MM.1S (cell line): ENCODE data around the gene P4HA3.

Experiments used
- DNase-seq: peaks from one replicate; pipeline ENCODE4 v3.0.0-alpha.2; 2015
- H2AFZ ChIP-seq: fragments of 300-600 bp; sonication (generic); 2 replicates; pipeline ENCODE4 v1.6.0; 2016; ENCODE audit warnings: antibody characterized with exemption, low read length
- H3F3A ChIP-seq: fragments of 300-600 bp; sonication (generic); 2 replicates; pipeline ENCODE4 v1.6.1; 2016; ENCODE audit warnings: mild to moderate bottlenecking, antibody characterized with exemption, low read length, moderate library complexity, mixed read lengths; ENCODE audit not compliant: insufficient read depth
- H3K27ac ChIP-seq: fragments of 300-600 bp; sonication (generic); 2 replicates; pipeline ENCODE4 v1.5.1; 2016; ENCODE audit warnings: mild to moderate bottlenecking, low read length
- H3K27me3 ChIP-seq: fragments of 300-600 bp; sonication (generic); replicated peaks from 2 replicates; pipeline ENCODE4 v1.6.0; 2016; ENCODE audit warnings: low read length; ENCODE audit not compliant: insufficient read depth
- H3K36me3 ChIP-seq: fragments of 300-600 bp; sonication (generic); replicated peaks from 2 replicates; pipeline ENCODE4 v1.6.1; 2016; ENCODE audit warnings: mild to moderate bottlenecking, low read length, mixed read lengths; ENCODE audit not compliant: insufficient read depth
- H3K4me1 ChIP-seq: fragments of 300-600 bp; sonication (generic); 2 replicates; pipeline ENCODE4 v1.6.1; 2016; ENCODE audit warnings: low read length, mixed read lengths
- H3K4me2 ChIP-seq: fragments of 300-600 bp; sonication (generic); 2 replicates; pipeline ENCODE4 v1.6.0; 2016; ENCODE audit warnings: low read depth, low read length
- H3K4me3 ChIP-seq: fragments of 300-600 bp; sonication (generic); 2 replicates; pipeline ENCODE4 v1.5.1; 2016; ENCODE audit warnings: low read length, mixed read lengths
- H3K79me2 ChIP-seq: fragments of 300-600 bp; sonication (generic); 2 replicates; pipeline ENCODE4 v1.6.1; 2016; ENCODE audit warnings: mixed run types, low read length, mixed read lengths
- H3K9ac ChIP-seq: fragments of 300-600 bp; sonication (generic); 2 replicates; pipeline ENCODE4 v1.6.1; 2016; ENCODE audit warnings: low read length, mixed read lengths
- H3K9me2 ChIP-seq: fragments of 300-600 bp; sonication (generic); replicated peaks from 2 replicates; pipeline ENCODE4 v1.6.1; 2016; ENCODE audit warnings: mild to moderate bottlenecking, low read length, mixed read lengths; ENCODE audit not compliant: insufficient read depth
- H3K9me3 ChIP-seq: fragments of 300-600 bp; sonication (generic); replicated peaks from 2 replicates; pipeline ENCODE4 v1.6.1; 2016; ENCODE audit warnings: mild to moderate bottlenecking, low read length, mixed read lengths; ENCODE audit not compliant: insufficient read depth
- H4K20me1 ChIP-seq: fragments of 300-600 bp; sonication (generic); 2 replicates; pipeline ENCODE4 v1.6.1; 2016; ENCODE audit warnings: mild to moderate bottlenecking, low read length, moderate library complexity, mixed read lengths; ENCODE audit not compliant: insufficient read depth
- CTCF ChIP-seq: fragments of 300-600 bp; sonication (generic); IDR thresholded peaks from 2 replicates; pipeline ENCODE4 v1.5.1; 2016; ENCODE audit warnings: antibody characterized with exemption, low read length, mixed read lengths
- EZH2 ChIP-seq: fragments of 300-600 bp; sonication (generic); optimal IDR thresholded peaks from 2 replicates; pipeline ENCODE3; 2017; ENCODE audit warnings: low read depth, mild to moderate bottlenecking, antibody characterized with exemption, low read length, mixed read lengths
- EZH2phosphoT487 ChIP-seq: fragments of 300-600 bp; sonication (generic); IDR thresholded peaks from 2 replicates; pipeline ENCODE4 v1.6.1; 2018; ENCODE audit warnings: antibody characterized with exemption, low read length

Gene P4HA3

GRCh38 chr11:74280494-74280893 lies 30.9 kb downstream of the P4HA3 start:
- no peaks in the 10 kb centered on the region for H3K4me1 ChIP-seq
- H3K27ac ChIP-seq, result no peak overlapping the region

GRCh38 chr11:74279256-74279655 lies 32.2 kb downstream of the P4HA3 start:
- Histone ChIP-seq H3K9me2 (no peaks in the 10 kb centered on the region), H3K27me3 (no peaks in the 10 kb centered on the region), H3K4me1 (no peaks in the 10 kb centered on the region), H3K4me2 (no peak overlapping the region), H3K4me3 (no peak overlapping the region), H3K27ac (no peak overlapping the region), H3K9ac (no peak overlapping the region), H2AFZ (no peak overlapping the region), H3K79me2 (no peaks in the 10 kb centered on the region), H4K20me1 (no peaks in the 10 kb centered on the region), H3K9me3 (no peaks in the 10 kb centered on the region), H3K36me3 (no peaks in the 10 kb centered on the region), H3F3A (no peaks in the 10 kb centered on the region)
- no peak for DNase-seq
- TF ChIP-seq CTCF (no peak), EZH2 (no peak), EZH2phosphoT487 (no peak)

More at GRCh38 chr11:74280494-74280893, 30.9 kb downstream of the P4HA3 start:
- H3K36me3 ChIP-seq, result no peaks in the 10 kb centered on the region
- H3K9me3 ChIP-seq, result no peaks in the 10 kb centered on the region
- no peaks in the 10 kb centered on the region for H3K9me2 ChIP-seq
- H3K4me3 ChIP-seq, result no peak overlapping the region
- no peak overlapping the region for H3K4me2 ChIP-seq
- DNase-seq, result no peak
- no peak overlapping the region for H2AFZ ChIP-seq
- H3K79me2 ChIP-seq, result no peaks in the 10 kb centered on the region
- H3K27me3 ChIP-seq, result no peaks in the 10 kb centered on the region
- no peak overlapping the region for H3K9ac ChIP-seq
- H4K20me1 ChIP-seq, result no peaks in the 10 kb centered on the region
- H3F3A ChIP-seq, result no peaks in the 10 kb centered on the region
- TF ChIP-seq EZH2 (no peak), EZH2phosphoT487 (no peak), CTCF (no peak)

GRCh38 chr11:74278721-74279161 lies 32.7 kb downstream of the P4HA3 start:
- no peak for TF ChIP-seq CTCF
- no peak for TF ChIP-seq EZH2
- TF ChIP-seq EZH2phosphoT487, result no peak
- Histone ChIP-seq H3K4me2 (no peak overlapping the region), H3K9me2 (no peaks in the 10 kb centered on the region), H3K79me2 (no peaks in the 10 kb centered on the region), H3K4me3 (no peak overlapping the region), H3K27ac (no peak overlapping the region), H3K27me3 (no peaks in the 10 kb centered on the region), H4K20me1 (no peaks in the 10 kb centered on the region), H3K9me3 (no peaks in the 10 kb centered on the region), H3K4me1 (no peaks in the 10 kb centered on the region), H2AFZ (no peak overlapping the region), H3F3A (no peaks in the 10 kb centered on the region), H3K9ac (no peak overlapping the region), H3K36me3 (no peaks in the 10 kb centered on the region)
- DNase-seq, result no peak
